ENCODE data around the gene CDH5. TPM values are rescaled to one million over a fixed set of nuclear protein-coding genes. Genes with fewer than 3 reads are reported as not detected.
A peak's percentile ranks its signal among the peaks of the same experiment; 100 is the strongest.

Gene CDH5
- total RNA-seq, 4 donors from 2014 or later = 31.8 to 237 (median 95.8) TPM

DNA sequence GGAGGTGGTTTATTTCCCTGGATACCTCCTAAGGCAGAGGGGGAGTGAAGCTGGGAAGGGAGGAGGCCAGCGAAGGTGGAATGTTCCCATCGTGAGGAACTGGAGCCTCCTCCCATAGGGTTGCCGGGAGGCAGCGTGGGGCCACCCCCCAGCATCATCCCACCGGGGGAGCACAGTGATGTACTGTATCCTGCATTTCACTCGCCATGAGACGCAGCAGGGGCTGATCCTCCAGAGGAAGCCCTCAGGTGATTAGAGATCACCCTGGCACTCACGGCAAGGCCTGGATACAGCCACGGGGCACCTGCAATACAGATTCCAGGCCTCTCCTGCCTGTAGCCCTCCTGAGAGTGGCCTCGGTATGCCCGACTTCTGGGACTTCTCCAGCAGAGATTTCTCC, 35.1 kb downstream of the CDH5 start:
- TF ChIP-seq, protein P1, sequence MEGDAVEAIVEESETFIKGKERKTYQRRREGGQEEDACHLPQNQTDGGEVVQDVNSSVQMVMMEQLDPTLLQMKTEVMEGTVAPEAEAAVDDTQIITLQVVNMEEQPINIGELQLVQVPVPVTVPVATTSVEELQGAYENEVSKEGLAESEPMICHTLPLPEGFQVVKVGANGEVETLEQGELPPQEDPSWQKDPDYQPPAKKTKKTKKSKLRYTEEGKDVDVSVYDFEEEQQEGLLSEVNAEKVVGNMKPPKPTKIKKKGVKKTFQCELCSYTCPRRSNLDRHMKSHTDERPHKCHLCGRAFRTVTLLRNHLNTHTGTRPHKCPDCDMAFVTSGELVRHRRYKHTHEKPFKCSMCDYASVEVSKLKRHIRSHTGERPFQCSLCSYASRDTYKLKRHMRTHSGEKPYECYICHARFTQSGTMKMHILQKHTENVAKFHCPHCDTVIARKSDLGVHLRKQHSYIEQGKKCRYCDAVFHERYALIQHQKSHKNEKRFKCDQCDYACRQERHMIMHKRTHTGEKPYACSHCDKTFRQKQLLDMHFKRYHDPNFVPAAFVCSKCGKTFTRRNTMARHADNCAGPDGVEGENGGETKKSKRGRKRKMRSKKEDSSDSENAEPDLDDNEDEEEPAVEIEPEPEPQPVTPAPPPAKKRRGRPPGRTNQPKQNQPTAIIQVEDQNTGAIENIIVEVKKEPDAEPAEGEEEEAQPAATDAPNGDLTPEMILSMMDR (IDR thresholded peaks at IDR 0.05) = no peak
- ATAC-seq (ENCODE audit: low FRiP score) = no peak
- DNase-seq (ENCODE audit: low spot score) = no peak

DNA sequence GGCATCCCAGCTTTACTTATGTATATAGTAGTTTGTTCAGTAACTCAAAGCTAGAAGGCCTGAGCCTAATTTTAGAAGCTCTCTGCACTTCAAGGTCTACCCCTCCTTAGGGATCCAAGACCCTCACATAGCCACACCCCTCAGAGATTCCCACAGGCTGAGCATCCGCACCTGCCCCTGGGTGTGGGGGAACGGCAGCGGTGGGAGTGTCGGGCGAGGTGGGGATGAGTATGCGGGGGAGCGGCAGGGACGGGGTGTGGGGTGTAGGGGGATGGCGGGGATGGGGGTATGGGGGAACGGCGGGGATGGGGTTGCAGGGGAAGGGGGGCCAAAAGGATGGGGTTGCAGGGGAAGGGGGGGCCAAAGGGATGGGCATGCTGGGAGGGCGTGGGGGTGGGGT, 35.7 kb downstream of the CDH5 start:
- DNase-seq (ENCODE audit: low spot score) (no peak), ATAC-seq (ENCODE audit: low FRiP score) (no peak)
- TF ChIP-seq, protein P1 (IDR thresholded peaks at IDR 0.05) = no peak

DNA sequence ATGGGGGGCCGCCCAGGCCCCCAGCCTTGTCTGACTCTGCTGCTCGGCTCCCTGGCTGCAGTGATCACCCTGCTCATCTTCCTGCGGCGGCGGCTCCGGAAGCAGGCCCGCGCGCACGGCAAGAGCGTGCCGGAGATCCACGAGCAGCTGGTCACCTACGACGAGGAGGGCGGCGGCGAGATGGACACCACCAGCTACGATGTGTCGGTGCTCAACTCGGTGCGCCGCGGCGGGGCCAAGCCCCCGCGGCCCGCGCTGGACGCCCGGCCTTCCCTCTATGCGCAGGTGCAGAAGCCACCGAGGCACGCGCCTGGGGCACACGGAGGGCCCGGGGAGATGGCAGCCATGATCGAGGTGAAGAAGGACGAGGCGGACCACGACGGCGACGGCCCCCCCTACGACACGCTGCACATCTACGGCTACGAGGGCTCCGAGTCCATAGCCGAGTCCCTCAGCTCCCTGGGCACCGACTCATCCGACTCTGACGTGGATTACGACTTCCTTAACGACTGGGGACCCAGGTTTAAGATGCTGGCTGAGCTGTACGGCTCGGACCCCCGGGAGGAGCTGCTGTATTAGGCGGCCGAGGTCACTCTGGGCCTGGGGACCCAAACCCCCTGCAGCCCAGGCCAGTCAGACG, 36.2 kb downstream of the CDH5 start:
- TF ChIP-seq, protein P1 (IDR thresholded peaks at IDR 0.05) = no peak
- no peak for ATAC-seq (ENCODE audit: low FRiP score)

DNA sequence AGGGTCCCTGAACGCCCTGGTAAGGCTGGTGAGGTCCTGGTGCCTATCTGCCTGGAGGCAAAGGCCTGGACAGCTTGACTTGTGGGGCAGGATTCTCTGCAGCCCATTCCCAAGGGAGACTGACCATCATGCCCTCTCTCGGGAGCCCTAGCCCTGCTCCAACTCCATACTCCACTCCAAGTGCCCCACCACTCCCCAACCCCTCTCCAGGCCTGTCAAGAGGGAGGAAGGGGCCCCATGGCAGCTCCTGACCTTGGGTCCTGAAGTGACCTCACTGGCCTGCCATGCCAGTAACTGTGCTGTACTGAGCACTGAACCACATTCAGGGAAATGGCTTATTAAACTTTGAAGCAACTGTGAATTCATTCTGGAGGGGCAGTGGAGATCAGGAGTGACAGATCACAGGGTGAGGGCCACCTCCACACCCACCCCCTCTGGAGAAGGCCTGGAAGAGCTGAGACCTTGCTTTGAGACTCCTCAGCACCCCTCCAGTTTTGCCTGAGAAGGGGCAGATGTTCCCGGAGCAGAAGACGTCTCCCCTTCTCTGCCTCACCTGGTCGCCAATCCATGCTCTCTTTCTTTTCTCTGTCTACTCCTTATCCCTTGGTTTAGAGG, 37.1 kb downstream of the CDH5 start:
- ATAC-seq (ENCODE audit: low FRiP score) = no peak
- DNase-seq (ENCODE audit: low spot score) = no peak
- TF ChIP-seq, protein P1 (IDR thresholded peaks at IDR 0.05) = no peak

More for the DNA sequence above, 36.2 kb downstream of the CDH5 start:
- DNase-seq (ENCODE audit: low spot score) = no peak

DNA sequence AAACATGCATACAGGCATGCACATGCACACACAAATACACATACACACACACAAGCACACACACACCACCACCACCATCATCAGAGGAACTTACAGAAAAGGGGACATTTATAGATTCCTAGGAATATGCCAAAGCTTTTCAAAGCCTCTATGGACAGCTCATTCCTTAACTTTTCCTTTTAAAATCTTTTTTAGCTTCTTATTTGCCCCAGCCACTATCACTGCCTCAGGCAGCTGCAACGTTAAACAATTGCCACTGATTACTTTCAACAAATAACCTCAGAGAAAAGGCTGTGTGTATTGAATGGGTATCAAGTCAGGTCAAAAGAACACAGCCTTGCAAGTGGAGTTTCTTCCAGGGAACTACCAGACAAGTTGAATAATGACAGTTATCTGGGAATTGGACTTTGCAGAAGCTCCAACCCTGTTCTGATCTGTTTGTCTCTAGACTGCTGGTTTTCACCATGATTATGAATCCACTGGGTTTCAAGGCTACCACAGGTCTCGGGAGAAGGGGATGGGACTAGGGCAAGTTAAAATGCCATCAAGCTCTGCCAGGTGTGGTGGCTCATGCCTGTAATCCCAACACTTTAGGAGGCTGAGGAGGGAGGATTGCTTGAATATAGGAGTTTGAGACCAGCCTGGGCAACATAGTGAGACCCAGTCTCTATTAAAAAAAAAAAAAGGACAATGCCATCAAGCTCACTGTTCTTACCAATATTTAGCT, 38.7 kb downstream of the CDH5 start:
- TF ChIP-seq, protein P1 (IDR thresholded peaks at IDR 0.05) = no peak
- ATAC-seq (ENCODE audit: low FRiP score) (no peak), DNase-seq (ENCODE audit: low spot score) (no peak)

DNA sequence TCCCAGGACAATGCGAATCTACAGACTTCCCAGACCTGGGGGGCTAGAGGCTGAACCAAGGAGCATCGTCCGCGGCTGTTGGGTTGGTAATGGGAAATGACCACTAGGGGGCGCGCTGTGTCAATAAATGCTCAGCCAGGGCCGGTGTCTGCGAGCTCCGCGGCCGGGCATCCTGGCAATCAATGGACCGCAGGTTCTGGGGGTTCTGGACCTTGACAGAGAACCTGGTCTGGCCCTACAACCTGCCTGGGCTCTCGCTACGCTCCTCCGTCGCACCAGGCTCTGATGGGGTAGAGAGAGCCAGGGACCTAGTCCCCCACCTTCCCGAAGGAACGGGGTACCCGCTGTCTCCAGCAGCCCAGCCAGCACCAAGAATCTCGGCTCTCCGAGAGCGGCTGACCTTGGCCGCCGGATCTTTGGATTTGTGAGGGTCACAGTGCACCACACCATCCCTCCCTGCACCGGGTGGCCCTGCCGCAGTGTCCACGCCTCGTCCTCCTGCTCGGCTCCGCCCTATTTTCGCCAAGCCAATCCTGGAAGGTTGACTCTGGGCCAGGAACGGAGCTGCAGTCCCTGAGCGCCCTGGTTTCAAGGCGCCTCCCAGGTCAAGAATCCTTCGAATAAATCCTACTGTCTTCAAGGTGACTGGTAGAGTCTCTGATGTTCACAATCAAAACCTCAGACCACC, 40.2 kb downstream of the CDH5 start:
- peak; percentile 99 for DNase-seq (ENCODE audit: low spot score)
- ATAC-seq (ENCODE audit: low FRiP score) = peak; percentile 73
- TF ChIP-seq, protein P1 (IDR thresholded peaks at IDR 0.05) = peak in 2 of 3 donors; percentile 14 to 82

Data from omental fat pad (tissue), 4 donors.